Effector memory CD4-positive, alpha-beta T cell (primary cell): ENCODE measurements around the gene CAAP1.
A peak's percentile ranks its signal among the peaks of the same experiment; 100 is the strongest.

Experiments used
- DNase-seq, 3 donors: peaks; one replicate each; pipeline ENCODE4 v3.0.0-alpha.2; 2020
- H3K27ac ChIP-seq: 2 replicates; pipeline ENCODE4 v1.7.0; 2013; ENCODE audit warnings: mild to moderate bottlenecking, low read length, moderate library complexity; ENCODE audit not compliant: insufficient read depth, poor library complexity, severe bottlenecking
- H3K27me3 ChIP-seq: replicated peaks from 2 replicates; pipeline ENCODE4 v1.7.0; 2013; ENCODE audit warnings: mild to moderate bottlenecking, low read length; ENCODE audit not compliant: insufficient read depth, control insufficient read depth, poor library complexity, severe bottlenecking
- H3K36me3 ChIP-seq: 2 replicates; pipeline ENCODE4 v1.7.0; 2013; ENCODE audit warnings: mild to moderate bottlenecking, low read length, moderate library complexity; ENCODE audit not compliant: control insufficient read depth, insufficient read depth
- H3K4me1 ChIP-seq: 2 replicates; pipeline ENCODE4 v1.7.0; 2013; ENCODE audit warnings: low read length, mild to moderate bottlenecking; ENCODE audit not compliant: control insufficient read depth, insufficient read depth, poor library complexity, severe bottlenecking
- H3K4me3 ChIP-seq: 2 replicates; pipeline ENCODE4 v1.7.0; 2013; ENCODE audit warnings: low read length, low read depth, mild to moderate bottlenecking; ENCODE audit not compliant: insufficient read depth, poor library complexity, severe bottlenecking
- H3K9me3 ChIP-seq: 2 replicates; pipeline ENCODE4 v1.7.0; 2013; ENCODE audit warnings: mild to moderate bottlenecking, low read length, moderate library complexity; ENCODE audit not compliant: control insufficient read depth
- total RNA-seq, 3 donors: gene quantifications; one replicate each; lab custom pipeline; 2026; lab: John Stamatoyannopoulos, UW

CAAP1 gene, protein sequence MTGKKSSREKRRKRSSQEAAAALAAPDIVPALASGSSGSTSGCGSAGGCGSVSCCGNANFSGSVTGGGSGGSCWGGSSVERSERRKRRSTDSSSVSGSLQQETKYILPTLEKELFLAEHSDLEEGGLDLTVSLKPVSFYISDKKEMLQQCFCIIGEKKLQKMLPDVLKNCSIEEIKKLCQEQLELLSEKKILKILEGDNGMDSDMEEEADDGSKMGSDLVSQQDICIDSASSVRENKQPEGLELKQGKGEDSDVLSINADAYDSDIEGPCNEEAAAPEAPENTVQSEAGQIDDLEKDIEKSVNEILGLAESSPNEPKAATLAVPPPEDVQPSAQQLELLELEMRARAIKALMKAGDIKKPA
- 14.4 to 22.3 (median 15.7) reads per million in 3 donors for total RNA-seq

DNA sequence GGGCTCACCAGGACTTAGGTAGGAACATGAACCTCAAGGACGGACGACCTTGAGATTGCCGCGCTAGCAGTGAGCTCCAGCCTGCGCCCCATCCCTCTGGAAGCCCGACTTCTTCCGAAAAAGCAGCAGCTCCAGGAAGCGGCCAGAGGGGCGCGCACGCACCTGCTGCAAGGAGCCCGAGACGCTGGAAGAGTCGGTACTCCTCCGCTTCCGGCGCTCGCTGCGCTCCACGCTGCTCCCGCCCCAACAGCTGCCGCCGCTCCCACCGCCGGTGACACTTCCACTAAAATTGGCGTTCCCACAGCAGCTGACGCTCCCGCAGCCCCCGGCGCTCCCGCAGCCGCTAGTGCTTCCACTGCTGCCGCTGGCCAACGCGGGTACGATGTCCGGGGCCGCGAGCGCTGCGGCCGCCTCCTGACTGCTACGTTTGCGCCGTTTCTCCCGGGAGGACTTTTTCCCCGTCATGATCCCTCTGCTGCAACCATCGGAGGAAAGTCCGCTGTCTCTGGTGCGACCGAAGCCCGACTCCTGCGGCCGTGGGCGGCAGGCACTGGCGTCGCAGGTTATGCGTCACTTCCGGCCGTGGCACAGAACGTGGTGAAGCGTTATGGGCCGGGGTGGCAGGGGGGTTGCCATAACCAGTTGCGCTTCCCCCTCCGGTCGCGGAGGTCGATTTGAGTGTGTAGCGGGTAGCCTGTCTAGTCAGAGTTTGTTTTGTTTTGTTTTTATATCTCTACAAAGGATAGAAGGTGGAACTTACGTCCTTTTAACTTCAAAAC lies at the start of gene CAAP1:
CAAP1 (minus strand) TSS at position 552 of the 779 bp plus-strand sequence; CDS start at position 465, 87 bp downstream.
- peak within 1 kb of the TSS; percentile 89 for H3K27ac ChIP-seq
- peak within 1 kb of the TSS; percentile 97 for H3K4me3 ChIP-seq
- peak; percentile 82 to 86 (median 84) for DNase-seq
- H3K36me3 ChIP-seq: no peaks in the 10 kb centered on the region
- H3K9me3 ChIP-seq: no peaks in the 10 kb centered on the region
- H3K27me3 ChIP-seq: no peaks in the 10 kb centered on the region
- H3K4me1 ChIP-seq: no peaks in the 10 kb centered on the region

DNA sequence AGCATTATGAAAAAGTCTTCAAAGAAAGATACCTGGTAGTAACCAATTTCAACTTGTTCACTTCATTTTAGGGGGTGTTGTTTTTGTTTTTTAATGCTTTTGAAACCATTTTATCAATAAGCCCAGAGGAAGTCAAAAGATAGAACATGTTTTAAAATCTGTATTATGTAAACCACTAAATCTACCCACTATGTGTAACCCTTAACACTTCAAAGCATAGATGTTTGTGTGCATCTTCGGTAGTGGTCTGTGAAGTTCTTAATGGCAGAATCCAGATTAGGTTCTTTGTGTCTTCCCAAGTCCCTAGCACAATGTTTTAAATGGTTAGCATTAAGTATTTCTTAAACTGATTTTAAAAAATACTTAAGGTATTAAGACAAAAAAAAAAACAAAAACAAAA lies 48.2 kb upstream of the CAAP1 start:
- no peak overlapping the region for H3K4me3 ChIP-seq
- H3K27me3 ChIP-seq: no peaks in the 10 kb centered on the region
- DNase-seq: no peak
- peaks cover 4% of the 10 kb centered on the region for H3K36me3 ChIP-seq
- H3K27ac ChIP-seq: no peak overlapping the region
- no peaks in the 10 kb centered on the region for H3K9me3 ChIP-seq
- H3K4me1 ChIP-seq: peaks cover 4% of the 10 kb centered on the region

DNA sequence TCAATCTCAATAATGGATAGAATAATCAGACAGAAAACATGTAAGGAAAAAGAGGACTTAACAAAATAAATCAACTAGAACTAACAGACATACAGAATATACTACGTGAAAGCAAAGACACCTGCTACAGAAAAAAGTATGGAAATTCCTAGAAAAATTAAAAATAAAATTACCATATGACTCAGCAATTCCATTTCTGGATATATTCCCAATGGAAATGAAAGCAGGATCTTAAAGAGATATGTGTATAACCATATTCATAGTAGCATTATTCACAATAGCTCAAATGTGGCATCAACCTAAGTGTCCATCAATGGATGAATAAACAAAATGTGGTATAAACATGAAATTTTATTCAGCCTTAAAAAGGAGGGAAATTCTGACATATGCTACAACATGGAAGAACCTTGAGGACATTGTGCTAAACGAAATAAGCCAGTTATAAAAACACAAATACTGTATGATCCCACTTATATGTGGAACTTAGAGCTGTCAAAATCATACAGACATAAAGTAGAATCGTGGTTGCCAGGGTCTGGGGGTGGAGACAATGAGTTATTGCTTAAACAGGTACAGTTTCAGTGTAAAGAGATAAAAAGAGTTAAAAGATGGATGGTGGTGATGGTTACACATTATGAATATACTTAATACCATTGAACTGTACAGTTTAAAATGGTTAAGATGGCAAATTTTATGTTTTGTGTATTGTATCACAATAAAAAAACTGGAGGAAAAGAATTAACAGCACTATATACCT lies 47.5 kb upstream of the CAAP1 start:
- H3K9me3 ChIP-seq: no peaks in the 10 kb centered on the region
- no peaks in the 10 kb centered on the region for H3K27me3 ChIP-seq
- DNase-seq: no peak
- peaks cover 4% of the 10 kb centered on the region for H3K36me3 ChIP-seq
- no peak overlapping the region for H3K27ac ChIP-seq
- H3K4me1 ChIP-seq: no peaks in the 10 kb centered on the region
- no peak overlapping the region for H3K4me3 ChIP-seq

DNA sequence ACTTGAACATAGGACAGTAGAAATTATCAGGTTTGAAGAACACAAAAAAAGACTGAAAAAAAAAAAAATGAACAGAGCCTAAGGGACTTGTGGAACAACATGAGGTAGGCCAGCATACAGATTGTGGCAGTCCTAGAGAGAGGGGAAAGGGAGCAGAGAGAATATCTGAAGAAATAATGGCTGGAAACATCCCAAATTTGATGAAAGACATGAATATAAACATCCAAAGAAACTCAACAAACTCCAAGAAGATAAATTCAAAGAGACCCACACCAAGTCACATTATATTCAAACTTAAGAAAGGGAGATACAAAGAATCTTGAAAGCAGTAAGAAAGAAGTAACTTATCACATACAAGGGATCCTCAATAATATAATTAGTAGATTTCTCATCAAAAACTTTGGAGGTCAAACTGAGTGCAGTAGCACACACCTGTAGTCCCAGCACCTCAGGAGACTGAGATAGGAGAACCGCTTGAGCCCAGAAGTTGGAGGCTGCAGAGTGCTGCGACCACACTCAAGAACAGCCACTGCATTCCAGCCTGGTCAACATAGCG lies 45.3 kb upstream of the CAAP1 start:
- no peaks in the 10 kb centered on the region for H3K9me3 ChIP-seq
- no peak overlapping the region for H3K27ac ChIP-seq
- H3K4me1 ChIP-seq: no peaks in the 10 kb centered on the region
- H3K36me3 ChIP-seq: peaks cover 6% of the 10 kb centered on the region
- no peak overlapping the region for H3K4me3 ChIP-seq
- no peak for DNase-seq
- no peaks in the 10 kb centered on the region for H3K27me3 ChIP-seq

DNA sequence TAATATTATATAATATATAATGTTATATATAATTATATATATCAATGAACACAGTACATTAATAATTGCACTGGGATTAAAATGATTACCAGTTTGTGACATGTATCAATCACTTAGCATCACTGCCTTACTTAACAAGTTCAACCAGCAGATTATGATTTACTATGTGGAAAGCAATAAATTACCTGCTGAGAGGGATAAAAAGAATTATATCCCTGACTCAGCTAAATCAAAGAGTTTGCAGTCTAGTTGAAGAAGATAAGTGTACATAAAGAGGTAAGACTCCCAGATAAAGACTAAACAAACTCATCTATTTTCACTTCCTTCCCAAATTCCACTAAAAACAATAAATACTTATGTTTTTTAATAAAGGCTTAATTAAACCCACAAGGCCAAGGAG lies 43.2 kb upstream of the CAAP1 start:
- no peaks in the 10 kb centered on the region for H3K4me1 ChIP-seq
- H3K27me3 ChIP-seq: no peaks in the 10 kb centered on the region
- H3K36me3 ChIP-seq: peaks cover 11% of the 10 kb centered on the region
- H3K4me3 ChIP-seq: no peak overlapping the region
- no peaks in the 10 kb centered on the region for H3K9me3 ChIP-seq
- no peak for DNase-seq
- no peak overlapping the region for H3K27ac ChIP-seq

DNA sequence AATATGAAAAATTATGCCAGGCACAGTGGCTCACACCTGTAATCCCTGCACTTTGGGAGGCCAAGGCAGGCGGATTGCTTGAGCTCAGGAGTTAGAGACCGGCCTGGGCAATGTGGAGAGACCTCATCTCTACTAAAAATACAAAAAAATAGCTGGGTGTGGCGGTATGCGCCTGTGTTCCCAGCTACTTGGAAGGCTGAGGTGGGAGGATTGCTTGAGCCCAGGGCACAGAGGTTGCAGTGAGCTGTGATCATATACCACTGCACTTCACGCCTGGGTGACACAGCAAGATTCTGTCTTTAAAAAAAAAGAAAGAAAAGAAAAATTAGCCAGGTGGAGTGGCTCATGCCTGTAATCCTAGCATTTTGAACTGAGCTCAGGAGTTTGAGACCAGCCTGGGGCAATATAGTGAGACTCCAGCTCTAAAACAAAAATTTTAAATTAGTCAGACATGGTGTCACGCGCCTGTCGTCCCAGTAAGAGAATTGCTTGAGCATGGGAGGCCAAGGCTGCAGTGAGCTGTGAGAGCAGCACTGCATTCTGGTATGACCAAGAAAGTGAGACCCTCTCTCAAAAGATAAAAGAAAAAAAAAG lies 36.4 kb upstream of the CAAP1 start:
- H3K4me1 ChIP-seq: no peaks in the 10 kb centered on the region
- peaks cover 35% of the 10 kb centered on the region for H3K36me3 ChIP-seq
- no peak for DNase-seq
- no peak overlapping the region for H3K27ac ChIP-seq
- H3K9me3 ChIP-seq: no peaks in the 10 kb centered on the region
- no peak overlapping the region for H3K4me3 ChIP-seq
- no peaks in the 10 kb centered on the region for H3K27me3 ChIP-seq

DNA sequence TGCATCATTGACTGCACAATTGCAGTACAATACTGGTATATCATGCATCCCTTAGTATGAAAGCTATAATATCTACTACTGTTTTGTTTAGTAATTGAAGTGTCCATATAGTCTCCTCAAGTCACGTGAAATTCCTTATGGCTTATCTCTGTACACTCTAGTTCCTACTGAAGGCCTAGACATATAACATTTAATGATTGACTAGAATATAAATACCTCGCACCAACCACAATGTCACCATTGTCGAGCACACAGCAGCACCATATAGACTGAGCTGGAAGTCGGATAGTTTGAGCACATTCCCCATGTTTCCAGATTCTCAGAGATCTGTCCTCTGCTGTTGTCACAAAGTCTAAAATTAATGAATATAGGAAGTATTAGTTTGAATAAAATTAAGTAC lies 33.0 kb upstream of the CAAP1 start:
- DNase-seq: no peak

DNA sequence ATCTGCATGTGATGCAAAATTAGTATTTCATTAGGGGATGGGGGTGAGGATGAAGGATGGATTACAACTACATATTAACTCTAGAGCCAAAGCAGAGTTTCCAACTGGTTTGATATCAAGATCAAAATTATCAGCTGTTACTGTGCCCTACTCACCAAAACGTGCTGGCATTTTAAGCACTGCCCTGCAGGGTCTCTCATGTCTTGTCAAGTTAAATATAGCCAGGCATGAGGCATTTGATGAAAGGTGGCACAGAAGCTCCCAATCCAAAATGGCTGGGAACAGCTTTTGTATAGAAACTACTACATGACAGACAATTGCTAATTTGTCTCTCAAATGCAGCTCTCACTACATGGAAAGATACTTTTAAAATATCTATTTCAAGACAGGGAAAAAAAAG lies 27.1 kb upstream of the CAAP1 start:
- no peak for DNase-seq
- H3K36me3 ChIP-seq: peaks cover 62% of the 10 kb centered on the region
- H3K4me3 ChIP-seq: no peak overlapping the region
- H3K27ac ChIP-seq: no peak overlapping the region
- H3K4me1 ChIP-seq: no peaks in the 10 kb centered on the region
- H3K27me3 ChIP-seq: no peaks in the 10 kb centered on the region
- H3K9me3 ChIP-seq: no peaks in the 10 kb centered on the region

More for the DNA sequence above, 33.0 kb upstream of the CAAP1 start:
- Histone ChIP-seq H3K4me1 (no peaks in the 10 kb centered on the region), H3K4me3 (no peak overlapping the region), H3K27ac (no peak overlapping the region), H3K27me3 (no peaks in the 10 kb centered on the region), H3K36me3 (peaks cover 64% of the 10 kb centered on the region), H3K9me3 (no peaks in the 10 kb centered on the region)

DNA sequence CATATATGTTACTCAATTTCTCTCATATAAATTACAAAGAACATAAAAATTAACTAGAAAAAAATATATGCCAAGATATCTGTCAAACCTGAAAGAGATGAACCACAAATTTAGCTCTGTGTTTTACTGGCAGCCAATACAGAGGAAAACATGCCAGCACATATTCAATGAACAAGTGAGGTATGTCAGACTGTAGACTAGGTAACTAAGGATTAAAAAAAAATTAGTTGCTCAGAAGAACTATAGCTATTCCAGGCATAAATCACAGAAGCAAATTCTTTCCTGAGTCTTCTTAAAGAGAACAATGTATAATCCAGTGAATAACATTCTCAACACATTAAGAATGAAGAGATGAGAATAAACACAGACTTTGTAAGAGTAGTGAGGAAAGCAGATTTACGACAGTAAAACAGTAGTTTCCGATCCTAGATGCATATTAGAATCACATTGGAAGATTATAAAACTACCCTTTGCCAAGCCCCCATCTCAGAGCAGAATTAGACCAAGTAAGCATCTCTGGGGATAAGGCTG lies 20.6 kb upstream of the CAAP1 start:
- peaks cover 37% of the 10 kb centered on the region for H3K36me3 ChIP-seq
- DNase-seq: no peak

More for the DNA sequence above, 20.6 kb upstream of the CAAP1 start:
- no peaks in the 10 kb centered on the region for H3K9me3 ChIP-seq
- H3K27ac ChIP-seq: no peak overlapping the region
- H3K4me1 ChIP-seq: no peaks in the 10 kb centered on the region
- no peaks in the 10 kb centered on the region for H3K27me3 ChIP-seq
- no peak overlapping the region for H3K4me3 ChIP-seq
